Trophoblast cell (in vitro differentiated cells and primary cell): ENCODE measurements around the gene ZBTB8B.
"Not testable (repeated sequence)": the region's sequence is repeated elsewhere in the genome, so short reads cannot be mapped to it uniquely, and the experiment has no call there.

ENCODE experiments used
- DNase-seq, 2 donors: peaks; one replicate each; pipeline ENCODE4 v3.0.0-alpha.2; 2016
- H2AFZ ChIP-seq: 2 replicates; pipeline ENCODE4 v1.6.1; 2013; ENCODE audit warnings: low read length, moderate library complexity, mild to moderate bottlenecking; ENCODE audit not compliant: insufficient read depth, poor library complexity
- H2AK5ac ChIP-seq: 2 replicates; pipeline ENCODE4 v1.6.1; 2013; ENCODE audit warnings: mild to moderate bottlenecking, low read length
- H2BK120ac ChIP-seq: 2 replicates; pipeline ENCODE4 v1.6.1; 2013; ENCODE audit warnings: low read length, mild to moderate bottlenecking, moderate library complexity; ENCODE audit not compliant: insufficient read depth, poor library complexity
- H2BK12ac ChIP-seq: 2 replicates; pipeline ENCODE4 v1.6.1; 2013; ENCODE audit warnings: mild to moderate bottlenecking, low read length, moderate library complexity
- H2BK5ac ChIP-seq: 2 replicates; pipeline ENCODE4 v1.6.1; 2013; ENCODE audit warnings: low read length, low read depth, moderate library complexity, mild to moderate bottlenecking; ENCODE audit not compliant: poor library complexity
- H3K14ac ChIP-seq: 2 replicates; pipeline ENCODE4 v1.6.1; 2013; ENCODE audit warnings: mild to moderate bottlenecking, low read length
- H3K18ac ChIP-seq: 2 replicates; pipeline ENCODE4 v1.6.1; 2013; ENCODE audit warnings: mild to moderate bottlenecking, low read length
- H3K23ac ChIP-seq: 2 replicates; pipeline ENCODE4 v1.6.1; 2013; ENCODE audit warnings: low read length
- H3K27ac ChIP-seq: 2 replicates; pipeline ENCODE4 v1.5.1; 2013; ENCODE audit warnings: low read depth, mild to moderate bottlenecking, inconsistent platforms, low read length, moderate library complexity
- H3K27me3 ChIP-seq: 2 replicates; pipeline ENCODE4 v1.6.1; 2013; ENCODE audit warnings: inconsistent platforms, mild to moderate bottlenecking, low read length, moderate library complexity; ENCODE audit not compliant: insufficient read depth
- H3K36me3 ChIP-seq, 2 experiments: 1 replicate in 1 of 2; 2 replicates in 1 of 2; pipeline ENCODE4 v1.6.1; 2013; ENCODE audit warnings: low read length in 2 of 2, mild to moderate bottlenecking in 2 of 2, moderate library complexity in 1 of 2; ENCODE audit not compliant: insufficient read depth in 2 of 2, control insufficient read depth in 1 of 2
- H3K4ac ChIP-seq: 2 replicates; pipeline ENCODE4 v1.6.1; 2013; ENCODE audit warnings: low read depth, mild to moderate bottlenecking, low read length, moderate library complexity
- H3K4me1 ChIP-seq, 2 experiments: 1 replicate in 1 of 2; 2 replicates in 1 of 2; pipeline ENCODE4 v1.6.1; 2013; ENCODE audit warnings: low read length in 2 of 2, mild to moderate bottlenecking in 2 of 2, moderate library complexity in 1 of 2; ENCODE audit not compliant: insufficient read depth in 2 of 2, control insufficient read depth in 1 of 2
- H3K4me2 ChIP-seq: 2 replicates; pipeline ENCODE4 v1.6.1; 2013; ENCODE audit warnings: inconsistent platforms, mild to moderate bottlenecking, low read length, moderate library complexity
- H3K4me3 ChIP-seq: 2 replicates; pipeline ENCODE4 v1.5.1; 2013; ENCODE audit warnings: mild to moderate bottlenecking, low read depth, low read length, inconsistent platforms
- H3K79me1 ChIP-seq: one replicate; pipeline ENCODE4 v1.6.1; 2013; ENCODE audit warnings: low read length
- H3K79me2 ChIP-seq: 2 replicates; pipeline ENCODE4 v1.6.1; 2013; ENCODE audit warnings: low read length, mild to moderate bottlenecking; ENCODE audit not compliant: control insufficient read depth, insufficient read depth, poor library complexity
- H3K9ac ChIP-seq: 2 replicates; pipeline ENCODE4 v1.6.1; 2013; ENCODE audit warnings: mild to moderate bottlenecking, low read length
- H3K9me3 ChIP-seq: 2 replicates; pipeline ENCODE4 v1.6.1; 2013; ENCODE audit warnings: low read depth, mild to moderate bottlenecking, control low read depth, inconsistent platforms, low read length; ENCODE audit not compliant: insufficient read depth
- H4K12ac ChIP-seq: 2 replicates; pipeline ENCODE4 v1.6.1; 2013; ENCODE audit warnings: low read depth, mild to moderate bottlenecking, low read length, moderate library complexity
- H4K8ac ChIP-seq: 2 replicates; pipeline ENCODE4 v1.6.1; 2013; ENCODE audit warnings: low read depth, mild to moderate bottlenecking, low read length, moderate library complexity
- H4K91ac ChIP-seq: one replicate; pipeline ENCODE4 v1.6.1; 2013; ENCODE audit warnings: low read depth, mild to moderate bottlenecking, low read length, moderate library complexity
- WGBS: extraction: QIAGEN DNeasy Blood & Tissue Kit; methylation state at CpG from one replicate; pipeline ENCODE4 v1.1.7; 2013; ENCODE audit warnings: missing lambda C conversion rate; ENCODE audit not compliant: insufficient read length, insufficient coverage; ENCODE audit errors: extremely low coverage; 5-methylcytosine and 5-hydroxymethylcytosine counted together

ZBTB8B gene

DNA sequence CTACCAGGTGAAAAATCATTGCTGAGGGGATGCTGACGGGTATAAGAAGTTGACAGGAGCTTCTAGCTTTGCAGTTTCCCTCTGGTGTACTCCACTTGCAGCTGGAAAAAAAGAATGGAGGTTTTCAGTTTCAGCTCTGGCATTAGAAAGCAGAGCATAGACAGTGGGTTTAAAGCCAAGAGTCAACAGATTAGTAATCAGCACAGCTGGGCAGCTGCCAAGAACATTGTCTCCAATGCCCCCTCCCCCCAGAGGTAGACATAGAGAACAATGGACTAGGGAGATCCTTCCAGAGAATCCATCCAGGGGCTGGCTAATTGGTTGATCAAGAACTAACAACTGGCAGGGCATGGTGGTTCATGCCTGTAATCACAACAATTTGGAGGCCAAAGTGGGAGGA, 10.1 kb upstream of the ZBTB8B start:
- no peaks in the 10 kb centered on the region for H3K79me1 ChIP-seq
- WGBS = no CpG with 5 or more reads among the region's 1 CpG
- no peak overlapping the region for H3K14ac ChIP-seq
- no peak overlapping the region for H2AFZ ChIP-seq
- H3K4ac ChIP-seq = no peak overlapping the region
- H3K9ac ChIP-seq = no peak overlapping the region
- no peak for DNase-seq
- H3K27me3 ChIP-seq = no peaks in the 10 kb centered on the region
- H2BK12ac ChIP-seq = no peak overlapping the region
- H3K4me3 ChIP-seq = no peak overlapping the region
- no peak overlapping the region for H3K18ac ChIP-seq
- H4K91ac ChIP-seq = no peak overlapping the region
- no peaks in the 10 kb centered on the region for H3K79me2 ChIP-seq
- H3K4me1 ChIP-seq = no peaks in the 10 kb centered on the region
- no peak overlapping the region for H3K27ac ChIP-seq
- H3K23ac ChIP-seq = no peak overlapping the region
- no peaks in the 10 kb centered on the region for H3K36me3 ChIP-seq
- no peak overlapping the region for H3K4me2 ChIP-seq
- H2BK5ac ChIP-seq = no peak overlapping the region
- H2BK120ac ChIP-seq = no peak overlapping the region
- no peak overlapping the region for H4K12ac ChIP-seq
- H2AK5ac ChIP-seq = no peak overlapping the region
- H4K8ac ChIP-seq = no peak overlapping the region
- peaks cover 9% of the 10 kb centered on the region for H3K9me3 ChIP-seq

GRCh38 chr1:32455958-32456357, 8.9 kb upstream of the ZBTB8B start:
- no peak overlapping the region for H3K14ac ChIP-seq
- WGBS = no CpG with 5 or more reads among the region's 2 CpGs

DNA sequence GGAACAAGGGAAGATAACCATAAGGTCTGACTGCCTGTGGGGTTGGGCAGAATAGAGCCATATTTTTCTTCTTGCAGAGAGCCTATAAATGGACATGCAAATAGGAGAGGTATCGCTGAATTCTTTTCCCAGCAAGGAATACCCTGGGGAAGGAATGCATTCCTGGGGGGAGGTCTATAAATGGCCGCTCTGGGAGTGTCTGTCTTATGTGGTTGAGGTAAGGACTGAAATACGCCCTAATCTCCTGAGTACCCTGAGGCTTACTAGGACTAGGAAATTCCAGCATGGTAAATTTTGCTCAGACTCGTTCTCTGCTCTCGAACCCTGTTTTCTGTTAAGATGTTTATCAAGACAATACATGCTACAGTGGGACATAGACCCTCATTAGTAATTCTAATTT, 6.1 kb upstream of the ZBTB8B start:
- H3K4me2 ChIP-seq, H3K9ac ChIP-seq, H2BK5ac ChIP-seq, H4K12ac ChIP-seq, H2BK120ac ChIP-seq, H3K36me3 ChIP-seq, DNase-seq, H3K23ac ChIP-seq, H3K18ac ChIP-seq, H3K27me3 ChIP-seq, H3K9me3 ChIP-seq, H3K4me3 ChIP-seq, H2AK5ac ChIP-seq, H3K79me1 ChIP-seq, H3K27ac ChIP-seq, H4K91ac ChIP-seq, H2BK12ac ChIP-seq, H3K79me2 ChIP-seq, H4K8ac ChIP-seq, H3K4me1 ChIP-seq, H2AFZ ChIP-seq, H3K4ac ChIP-seq, H3K14ac ChIP-seq: not testable (repeated sequence)
- WGBS = no CpG with 5 or more reads among the region's 5 CpGs

More at GRCh38 chr1:32455958-32456357, 8.9 kb upstream of the ZBTB8B start:
- no peaks in the 10 kb centered on the region for H3K79me1 ChIP-seq
- no peak overlapping the region for H2BK12ac ChIP-seq
- H2BK5ac ChIP-seq = no peak overlapping the region
- H4K12ac ChIP-seq = no peak overlapping the region
- H3K27me3 ChIP-seq = no peaks in the 10 kb centered on the region
- H4K91ac ChIP-seq = no peak overlapping the region
- no peaks in the 10 kb centered on the region for H3K79me2 ChIP-seq
- no peak overlapping the region for H4K8ac ChIP-seq
- H2AFZ ChIP-seq = no peak overlapping the region
- no peak for DNase-seq
- no peak overlapping the region for H2AK5ac ChIP-seq
- H2BK120ac ChIP-seq = no peak overlapping the region
- no peak overlapping the region for H3K9ac ChIP-seq
- no peak overlapping the region for H3K4me2 ChIP-seq
- no peak overlapping the region for H3K27ac ChIP-seq
- no peaks in the 10 kb centered on the region for H3K4me1 ChIP-seq
- no peak overlapping the region for H3K4me3 ChIP-seq
- no peaks in the 10 kb centered on the region for H3K36me3 ChIP-seq
- H3K18ac ChIP-seq = no peak overlapping the region
- no peak overlapping the region for H3K4ac ChIP-seq
- H3K9me3 ChIP-seq = peaks cover 5% of the 10 kb centered on the region
- no peak overlapping the region for H3K23ac ChIP-seq

DNA sequence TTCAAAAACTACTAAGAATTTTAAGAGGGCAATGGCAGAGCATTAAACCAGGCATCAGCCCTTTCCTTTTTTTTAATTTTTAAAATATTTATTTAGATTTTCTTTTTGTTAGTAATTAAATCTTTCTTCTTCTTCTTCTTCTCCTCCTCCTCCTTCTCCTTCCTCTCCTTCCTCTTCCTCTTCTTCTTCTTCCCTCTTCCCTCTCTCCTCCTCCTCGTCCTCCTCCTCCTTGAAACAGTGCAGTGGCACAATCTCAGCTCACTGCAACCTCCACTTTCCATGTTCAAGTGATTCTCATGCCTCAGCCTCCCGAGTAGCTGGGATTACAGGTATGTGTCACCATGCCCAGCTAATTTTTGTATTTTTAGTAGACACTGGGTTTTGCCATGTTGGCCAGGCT, 1.9 kb upstream of the ZBTB8B start:
- H2AK5ac ChIP-seq, H3K9ac ChIP-seq, H3K36me3 ChIP-seq, H3K4me1 ChIP-seq, H3K23ac ChIP-seq, H3K4ac ChIP-seq, H3K9me3 ChIP-seq, H2BK5ac ChIP-seq, H2BK12ac ChIP-seq, H3K79me1 ChIP-seq, H3K27me3 ChIP-seq, H3K14ac ChIP-seq, H4K8ac ChIP-seq, H3K79me2 ChIP-seq, H3K4me2 ChIP-seq, H2AFZ ChIP-seq, H2BK120ac ChIP-seq, DNase-seq, H3K27ac ChIP-seq, H4K12ac ChIP-seq, H3K4me3 ChIP-seq, H3K18ac ChIP-seq, H4K91ac ChIP-seq: not testable (repeated sequence)
- no CpG with 5 or more reads among the region's 2 CpGs for WGBS
